GM19468 (cell line): ENCODE measurements around the gene ULBP3.

ENCODE experiments used
- ATAC-seq: cut with Tn5 transposase; IDR thresholded peaks from one replicate; pipeline ENCODE4 v1.9.1; 2021; ENCODE audit warnings: mild to moderate bottlenecking, moderate library complexity, moderate number of reproducible peaks; ENCODE audit not compliant: unreplicated experiment; ENCODE audit errors: extremely low read depth

The ULBP3 gene

GRCh38 chr6:150068720-150069648, at the start of gene ULBP3:
TSS of gene ULBP3 (minus strand) at chr6:150069121. CDS start at chr6:150069066, 55 bp downstream.
- ATAC-seq: peak; percentile 29

- ATAC-seq: no peak
These were observed 49.7 kb upstream of the ULBP3 start for GRCh38 chr6:150118627-150119026.

GRCh38 chr6:150118203-150118602, 49.3 kb upstream of the ULBP3 start:
- no peak for ATAC-seq

GRCh38 chr6:150116200-150116800, 47.4 kb upstream of the ULBP3 start:
- no peak for ATAC-seq

- ATAC-seq: no peak
These were observed 46.8 kb upstream of the ULBP3 start for GRCh38 chr6:150115769-150116168.

GRCh38 chr6:150112233-150112632, 43.3 kb upstream of the ULBP3 start:
- ATAC-seq: no peak

- no peak for ATAC-seq
These were observed 33.9 kb upstream of the ULBP3 start for GRCh38 chr6:150102750-150103270.

- no peak for ATAC-seq
These were observed 31.8 kb upstream of the ULBP3 start for GRCh38 chr6:150100745-150101144.

GRCh38 chr6:150099953-150100352, 31.0 kb upstream of the ULBP3 start:
- ATAC-seq: no peak

GRCh38 chr6:150099546-150099945, 30.6 kb upstream of the ULBP3 start:
- ATAC-seq: no peak

- no peak for ATAC-seq
These were observed 29.2 kb upstream of the ULBP3 start for GRCh38 chr6:150098155-150098554.

- no peak for ATAC-seq
These were observed 24.5 kb upstream of the ULBP3 start for GRCh38 chr6:150093397-150093796.

- ATAC-seq: no peak
These were observed 22.6 kb upstream of the ULBP3 start for GRCh38 chr6:150091476-150091875.

GRCh38 chr6:150090328-150090727, 21.4 kb upstream of the ULBP3 start:
- ATAC-seq: no peak

- ATAC-seq: no peak
These were observed 19.7 kb upstream of the ULBP3 start for GRCh38 chr6:150088481-150089154.

GRCh38 chr6:150087336-150087735, 18.4 kb upstream of the ULBP3 start:
- no peak for ATAC-seq

- no peak for ATAC-seq
These were observed 17.1 kb upstream of the ULBP3 start for GRCh38 chr6:150086026-150086425.

- ATAC-seq: no peak
These were observed 15.5 kb upstream of the ULBP3 start for GRCh38 chr6:150084426-150084825.

GRCh38 chr6:150083839-150084238, 14.9 kb upstream of the ULBP3 start:
- no peak for ATAC-seq

GRCh38 chr6:150081702-150082101, 12.8 kb upstream of the ULBP3 start:
- no peak for ATAC-seq

GRCh38 chr6:150079604-150080003, 10.7 kb upstream of the ULBP3 start:
- no peak for ATAC-seq
